Measurements from ENCODE around the gene CATSPERB.

GRCh38 chr14:91753501-91754128 lies 21.7 kb upstream of the CATSPERB start:
- TF ChIP-seq POLR2A (IDR thresholded peaks at IDR 0.05) (no peak), CTCF (IDR thresholded peaks at IDR 0.05) (no peak)

Measured in body of pancreas (tissue), 4 donors.